Panc1 (cell line): Measurements from ENCODE around the gene RHEBL1.

ENCODE experiments used
- TCF7L2 ChIP-seq: IDR thresholded peaks from 2 replicates; pipeline ENCODE4 v1.6.1; 2011; ENCODE audit warnings: mild to moderate bottlenecking, low read depth, low read length, inconsistent platforms
- TF ChIP-seq, protein P1 (sequence below): fragments of 450-650 bp; IDR thresholded peaks from 2 replicates; pipeline ENCODE4 v1.5.1; 2017; ENCODE audit warnings: mild to moderate bottlenecking

DNA sequence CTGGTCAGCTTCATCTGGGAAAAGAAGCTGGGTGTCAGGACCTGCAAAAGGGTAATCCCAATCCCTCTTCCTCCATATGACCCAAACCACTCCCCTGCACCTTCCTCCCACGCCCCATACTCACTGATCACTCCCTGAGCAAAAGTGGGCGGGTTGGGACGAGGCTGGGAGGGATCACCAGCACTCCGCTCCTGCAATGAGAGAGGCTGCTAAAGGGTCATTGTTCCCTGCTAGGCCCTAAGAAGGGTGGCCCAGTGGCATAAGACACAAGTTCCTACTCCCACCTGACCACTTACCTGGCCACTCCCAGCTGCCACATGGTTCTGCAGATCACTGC, 35.5 kb downstream of the RHEBL1 start:
- TF ChIP-seq, protein P1, sequence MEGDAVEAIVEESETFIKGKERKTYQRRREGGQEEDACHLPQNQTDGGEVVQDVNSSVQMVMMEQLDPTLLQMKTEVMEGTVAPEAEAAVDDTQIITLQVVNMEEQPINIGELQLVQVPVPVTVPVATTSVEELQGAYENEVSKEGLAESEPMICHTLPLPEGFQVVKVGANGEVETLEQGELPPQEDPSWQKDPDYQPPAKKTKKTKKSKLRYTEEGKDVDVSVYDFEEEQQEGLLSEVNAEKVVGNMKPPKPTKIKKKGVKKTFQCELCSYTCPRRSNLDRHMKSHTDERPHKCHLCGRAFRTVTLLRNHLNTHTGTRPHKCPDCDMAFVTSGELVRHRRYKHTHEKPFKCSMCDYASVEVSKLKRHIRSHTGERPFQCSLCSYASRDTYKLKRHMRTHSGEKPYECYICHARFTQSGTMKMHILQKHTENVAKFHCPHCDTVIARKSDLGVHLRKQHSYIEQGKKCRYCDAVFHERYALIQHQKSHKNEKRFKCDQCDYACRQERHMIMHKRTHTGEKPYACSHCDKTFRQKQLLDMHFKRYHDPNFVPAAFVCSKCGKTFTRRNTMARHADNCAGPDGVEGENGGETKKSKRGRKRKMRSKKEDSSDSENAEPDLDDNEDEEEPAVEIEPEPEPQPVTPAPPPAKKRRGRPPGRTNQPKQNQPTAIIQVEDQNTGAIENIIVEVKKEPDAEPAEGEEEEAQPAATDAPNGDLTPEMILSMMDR = no peak
- TF ChIP-seq TCF7L2 = no peak
